K562 (cell line): ENCODE data around the gene FGD1.

Experiments
- ATF3 ChIP-seq, 2 experiments: fragments of 450-650 bp in 1 of 2; sonication (generic) in 1 of 2; formaldehyde crosslinking in 1 of 2; IDR thresholded peaks in 1 of 2; conservative IDR thresholded peaks in 1 of 2; 2 replicates each; pipeline versions ENCODE4 v1.6.1 to v1.8.1; 2016 to 2023; ENCODE audit warnings: mild to moderate bottlenecking in 2 of 2, moderate library complexity in 2 of 2, inconsistent platforms in 1 of 2, missing genetic modification reagents in 1 of 2
- CBX2 ChIP-seq: fragments of 200-600 bp; sonication (generic); IDR thresholded peaks from one replicate; pipeline ENCODE4 v1.6.1; 2012; ENCODE audit warnings: mild to moderate bottlenecking, low read length, inconsistent platforms; ENCODE audit not compliant: insufficient read depth, poor library complexity, severe bottlenecking
- JUN ChIP-seq, 2 experiments: sonication (generic) in 1 of 2; formaldehyde crosslinking in 1 of 2; IDR thresholded peaks; 2 replicates each; pipeline versions ENCODE4 v1.6.1 to v1.8.0; 2012 to 2022; ENCODE audit warnings: borderline replicate concordance in 2 of 2, mild to moderate bottlenecking in 2 of 2, improper control_type of control experiment in 1 of 2, low read depth in 1 of 2, low read length in 1 of 2, missing genetic modification reagents in 1 of 2
- JUNB ChIP-seq: fragments of 450-650 bp; formaldehyde crosslinking; conservative IDR thresholded peaks from 2 replicates; pipeline ENCODE4 v1.4.0; 2020; ENCODE audit warnings: mild to moderate bottlenecking
- KDM2B ChIP-seq: fragments of 250-450 bp; sonication (Bioruptor Pico); IDR thresholded peaks from 2 replicates; pipeline ENCODE4 v1.8.0; 2021; ENCODE audit warnings: mild to moderate bottlenecking, moderate library complexity
- PHF8 ChIP-seq: fragments of 200-600 bp; sonication (generic); IDR thresholded peaks from 2 replicates; pipeline ENCODE4 v1.6.1; 2012; ENCODE audit warnings: mixed run types, mild to moderate bottlenecking, inconsistent platforms, low read length, moderate library complexity, borderline replicate concordance
- POU5F1 ChIP-seq: fragments of 150-350 bp; IDR thresholded peaks from 2 replicates; pipeline ENCODE4 v1.6.1; 2014; ENCODE audit warnings: borderline replicate concordance, low read length, low read depth, mild to moderate bottlenecking; ENCODE audit not compliant: partially characterized antibody
- TARDBP ChIP-seq: fragments of 450-650 bp; IDR thresholded peaks from 2 replicates; pipeline ENCODE4 v1.6.1; 2016
- YY1 ChIP-seq, 3 experiments: IDR thresholded peaks; 2 replicates each; pipeline ENCODE4 v1.6.1; 2011; ENCODE audit warnings: low read length in 2 of 3, mild to moderate bottlenecking in 2 of 3, moderate library complexity in 2 of 3, borderline replicate concordance in 1 of 3, control low read depth in 1 of 3, low read depth in 1 of 3; ENCODE audit not compliant: insufficient read depth in 3 of 3, insufficient replicate concordance in 2 of 3, control insufficient read depth in 1 of 3, insufficient read length in 1 of 3; ENCODE audit errors: extremely low read depth in 1 of 3
- ZBTB33 ChIP-seq: sonication (generic); formaldehyde crosslinking; IDR thresholded peaks from 2 replicates; pipeline ENCODE4 v1.8.1; 2023; ENCODE audit warnings: mild to moderate bottlenecking, missing genetic modification reagents
- ZNF395 ChIP-seq: fragments of 200-800 bp; sonication (Bioruptor generic); IDR thresholded peaks from 2 replicates; pipeline ENCODE4 v1.6.1; 2017; ENCODE audit warnings: missing genetic modification characterization, missing compliant biosample characterization
- TF ChIP-seq, protein P1 (sequence below), 3 experiments: IDR thresholded peaks in 2 of 3; conservative IDR thresholded peaks in 1 of 3; 2 replicates each; pipeline ENCODE4 v1.5.1; 2011 to 2012; ENCODE audit warnings: low read length in 3 of 3, mild to moderate bottlenecking in 3 of 3, control low read depth in 2 of 3, improper control_type of control experiment in 1 of 3, inconsistent platforms in 1 of 3, low read depth in 1 of 3, mixed read lengths in 1 of 3, moderate library complexity in 1 of 3; ENCODE audit not compliant: insufficient read depth in 2 of 3

DNA sequence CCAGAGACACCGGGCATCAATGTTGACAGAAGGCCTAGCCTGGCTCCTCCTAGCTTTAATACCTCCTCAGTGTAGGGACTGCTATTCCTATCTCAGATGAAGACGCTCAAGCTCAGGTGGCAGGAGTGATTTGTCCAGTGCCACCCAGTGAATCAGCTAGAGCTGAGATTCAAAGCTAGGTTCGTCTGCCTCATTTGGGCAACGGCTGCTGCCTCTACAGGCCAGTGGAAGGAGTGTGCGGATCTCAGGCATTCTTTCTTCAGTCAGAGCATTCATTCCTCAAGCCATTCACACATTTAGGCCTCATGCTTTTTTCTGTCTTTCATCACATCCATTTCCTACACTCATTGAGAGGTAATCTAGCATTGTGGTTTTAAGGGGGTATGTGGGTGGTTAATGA is 48.6 kb downstream of the FGD1 start:
- TF ChIP-seq CBX2 (no peak), KDM2B (no peak), ZNF395 (CRISPR knock-in tag) (no peak), PHF8 (no peak), ZBTB33 (no peak), JUN (IDR thresholded peaks at IDR 0.05; ENCODE audit: borderline replicate concordance, low read depth, low read length) (no peak), JUN (CRISPR knock-in tag; IDR thresholded peaks at IDR 0.05; ENCODE audit: borderline replicate concordance) (no peak), TARDBP (no peak), YY1 (IDR thresholded peaks at IDR 0.05; ENCODE audit: borderline replicate concordance in 1 of 3, control insufficient read depth in 1 of 3, extremely low read depth in 1 of 3, insufficient read depth in 3 of 3, insufficient read length in 1 of 3, insufficient replicate concordance in 2 of 3, low read depth in 1 of 3, low read length in 2 of 3) (no peak), ATF3 (IDR thresholded peaks at IDR 0.05) (no peak), ATF3 (CRISPR knock-in tag; conservative IDR thresholded peaks at IDR 0.05) (no peak), POU5F1 (no peak), JUNB (CRISPR knock-in tag) (no peak)
- TF ChIP-seq, protein P1, sequence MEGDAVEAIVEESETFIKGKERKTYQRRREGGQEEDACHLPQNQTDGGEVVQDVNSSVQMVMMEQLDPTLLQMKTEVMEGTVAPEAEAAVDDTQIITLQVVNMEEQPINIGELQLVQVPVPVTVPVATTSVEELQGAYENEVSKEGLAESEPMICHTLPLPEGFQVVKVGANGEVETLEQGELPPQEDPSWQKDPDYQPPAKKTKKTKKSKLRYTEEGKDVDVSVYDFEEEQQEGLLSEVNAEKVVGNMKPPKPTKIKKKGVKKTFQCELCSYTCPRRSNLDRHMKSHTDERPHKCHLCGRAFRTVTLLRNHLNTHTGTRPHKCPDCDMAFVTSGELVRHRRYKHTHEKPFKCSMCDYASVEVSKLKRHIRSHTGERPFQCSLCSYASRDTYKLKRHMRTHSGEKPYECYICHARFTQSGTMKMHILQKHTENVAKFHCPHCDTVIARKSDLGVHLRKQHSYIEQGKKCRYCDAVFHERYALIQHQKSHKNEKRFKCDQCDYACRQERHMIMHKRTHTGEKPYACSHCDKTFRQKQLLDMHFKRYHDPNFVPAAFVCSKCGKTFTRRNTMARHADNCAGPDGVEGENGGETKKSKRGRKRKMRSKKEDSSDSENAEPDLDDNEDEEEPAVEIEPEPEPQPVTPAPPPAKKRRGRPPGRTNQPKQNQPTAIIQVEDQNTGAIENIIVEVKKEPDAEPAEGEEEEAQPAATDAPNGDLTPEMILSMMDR (IDR thresholded peaks at IDR 0.05 in 2 of 3, conservative IDR thresholded peaks at IDR 0.05 in 1 of 3; ENCODE audit: insufficient read depth in 2 of 3, low read depth in 1 of 3, low read length in 3 of 3), result peak in 1 of 3 experiments; percentile 24; a peak in 1 of 6 replicates
